ENCODE measurements around the gene C5.
"Not testable (repeated sequence)": the region's sequence is repeated elsewhere in the genome, so short reads cannot be mapped to it uniquely, and the experiment has no call there.

C5 gene

GRCh38 chr9:121053544-121053943 lies 3.5 kb upstream of the C5 start:
- no peak for TF ChIP-seq CTCF (IDR thresholded peaks at IDR 0.05; ENCODE audit: low read depth, low read length, missing control alignments)
- no peak for DNase-seq (ENCODE audit: low read depth)
- no peak overlapping the region for H3K4me3 ChIP-seq (ENCODE audit: low read depth, low read length)
- in situ Hi-C loops (cut with HindIII; ENCODE audit: low sequenced_read_pairs) = no loop called here

- TF ChIP-seq CTCF (IDR thresholded peaks at IDR 0.05; ENCODE audit: low read depth, low read length, missing control alignments) = no peak
- H3K4me3 ChIP-seq (ENCODE audit: low read depth, low read length) = no peak overlapping the region
- peak; percentile 27 for DNase-seq (ENCODE audit: low read depth)
- in situ Hi-C loops (cut with HindIII; ENCODE audit: low sequenced_read_pairs) = no loop called here
Observed at GRCh38 chr9:121048618-121049017, 1.5 kb downstream of the C5 start.

GRCh38 chr9:121048175-121048574 lies 1.9 kb downstream of the C5 start:
- in situ Hi-C loops (cut with HindIII; ENCODE audit: low sequenced_read_pairs) = no loop called here
- no peak for TF ChIP-seq CTCF (IDR thresholded peaks at IDR 0.05; ENCODE audit: low read depth, low read length, missing control alignments)
- no peak overlapping the region for H3K4me3 ChIP-seq (ENCODE audit: low read depth, low read length)
- DNase-seq (ENCODE audit: low read depth) = no peak

GRCh38 chr9:121038804-121039203 lies 11.3 kb downstream of the C5 start:
- no peak for DNase-seq (ENCODE audit: low read depth)
- TF ChIP-seq CTCF (IDR thresholded peaks at IDR 0.05; ENCODE audit: low read depth, low read length, missing control alignments) = no peak
- H3K4me3 ChIP-seq (ENCODE audit: low read depth, low read length) = no peak overlapping the region
- in situ Hi-C loops (cut with HindIII; ENCODE audit: low sequenced_read_pairs) = no loop called here

GRCh38 chr9:121038362-121038761 lies 11.7 kb downstream of the C5 start:
- H3K4me3 ChIP-seq (ENCODE audit: low read depth, low read length) = no peak overlapping the region
- no peak for TF ChIP-seq CTCF (IDR thresholded peaks at IDR 0.05; ENCODE audit: low read depth, low read length, missing control alignments)
- in situ Hi-C loops (cut with HindIII; ENCODE audit: low sequenced_read_pairs) = no loop called here
- no peak for DNase-seq (ENCODE audit: low read depth)

GRCh38 chr9:121035717-121036116 lies 14.4 kb downstream of the C5 start:
- DNase-seq (ENCODE audit: low read depth); in situ Hi-C loops (cut with HindIII; ENCODE audit: low sequenced_read_pairs); H3K4me3 ChIP-seq (ENCODE audit: low read depth, low read length): not testable (repeated sequence)

- no peak for TF ChIP-seq CTCF (IDR thresholded peaks at IDR 0.05; ENCODE audit: low read depth, low read length, missing control alignments)
- no peak overlapping the region for H3K4me3 ChIP-seq (ENCODE audit: low read depth, low read length)
- in situ Hi-C loops (cut with HindIII; ENCODE audit: low sequenced_read_pairs) = no loop called here
- no peak for DNase-seq (ENCODE audit: low read depth)
Observed at GRCh38 chr9:121034529-121034928, 15.5 kb downstream of the C5 start.
